K562 (cell line): Measurements from ENCODE around the gene N4BP2. TPM values are rescaled to one million over a fixed set of nuclear protein-coding genes. Genes with fewer than 3 reads are reported as not detected.

Experiments
- CEBPG ChIP-seq, 3 experiments: fragments of 200-800 bp in 1 of 3; sonication (Bioruptor generic) in 1 of 3; sonication (generic) in 1 of 3; formaldehyde crosslinking in 1 of 3; IDR thresholded peaks in 2 of 3; conservative IDR thresholded peaks in 1 of 3; 2 replicates each; pipeline versions ENCODE4 v1.6.1 to v1.8.0; 2016 to 2022; ENCODE audit warnings: missing compliant biosample characterization in 2 of 3, missing genetic modification characterization in 2 of 3, mild to moderate bottlenecking in 1 of 3, missing genetic modification reagents in 1 of 3
- CUX1 ChIP-seq: fragments of 200-800 bp; sonication (Bioruptor generic); IDR thresholded peaks from 2 replicates; pipeline ENCODE4 v1.6.1; 2016; ENCODE audit warnings: missing genetic modification characterization, missing compliant biosample characterization
- DIDO1 ChIP-seq: fragments of 450-650 bp; IDR thresholded peaks from 2 replicates; pipeline ENCODE4 v1.6.1; 2016; ENCODE audit warnings: low read depth, missing biosample characterization, missing genetic modification characterization
- FOXA1 ChIP-seq: fragments of 450-650 bp; IDR thresholded peaks from 2 replicates; pipeline ENCODE4 v1.6.1; 2016; ENCODE audit warnings: mild to moderate bottlenecking, borderline replicate concordance
- FOXA3 ChIP-seq, 2 experiments: fragments of 450-650 bp in 1 of 2; sonication (generic) in 1 of 2; formaldehyde crosslinking; IDR thresholded peaks in 1 of 2; conservative IDR thresholded peaks in 1 of 2; 2 replicates each; pipeline versions ENCODE4 v1.4.0 to v1.8.0; 2020 to 2022; ENCODE audit warnings: mild to moderate bottlenecking in 2 of 2, missing genetic modification reagents in 1 of 2
- GTF3C2 ChIP-seq: IDR thresholded peaks from 3 replicates; pipeline ENCODE4 v1.6.1; 2011; ENCODE audit warnings: borderline replicate concordance, mild to moderate bottlenecking, moderate library complexity; ENCODE audit not compliant: insufficient read length; ENCODE audit errors: extremely low read depth
- HNRNPL ChIP-seq: fragments of 200-400 bp; formaldehyde crosslinking; IDR thresholded peaks from 2 replicates; pipeline ENCODE4 v1.6.1; 2017; ENCODE audit warnings: low read depth, mild to moderate bottlenecking, low read length
- HNRNPLL ChIP-seq: fragments of 200-400 bp; formaldehyde crosslinking; IDR thresholded peaks from 2 replicates; pipeline ENCODE4 v1.6.1; 2017; ENCODE audit warnings: low read length, low read depth, mild to moderate bottlenecking; ENCODE audit not compliant: poor library complexity, severe bottlenecking
- KDM1A ChIP-seq, 2 experiments: fragments of 450-650 bp; IDR thresholded peaks; 2 replicates each; pipeline ENCODE4 v1.6.1; 2016; ENCODE audit warnings: mild to moderate bottlenecking in 2 of 2
- KDM4B ChIP-seq, 2 experiments: fragments of 450-650 bp in 1 of 2; sonication (generic) in 1 of 2; IDR thresholded peaks; 2 replicates each; pipeline ENCODE4 v1.6.1; 2016 to 2017; ENCODE audit warnings: borderline replicate concordance in 2 of 2, antibody characterized with exemption in 1 of 2, low read depth in 1 of 2, mild to moderate bottlenecking in 1 of 2
- KDM5B ChIP-seq: fragments of 200-600 bp; sonication (generic); IDR thresholded peaks from 2 replicates; pipeline ENCODE4 v1.6.1; 2012; ENCODE audit warnings: low read depth, mild to moderate bottlenecking, moderate library complexity, low read length, control low read depth, inconsistent platforms; ENCODE audit not compliant: insufficient replicate concordance
- NR2F6 ChIP-seq: fragments of 450-650 bp; formaldehyde crosslinking; IDR thresholded peaks from 2 replicates; pipeline ENCODE4 v1.4.0; 2020; ENCODE audit warnings: mild to moderate bottlenecking
- PYGO2 ChIP-seq: fragments of 450-650 bp; IDR thresholded peaks from 2 replicates; pipeline ENCODE4 v1.6.1; 2016; ENCODE audit warnings: mild to moderate bottlenecking, missing genetic modification characterization, moderate library complexity, missing compliant biosample characterization
- RBM22 ChIP-seq: fragments of 200-400 bp; formaldehyde crosslinking; IDR thresholded peaks from 2 replicates; pipeline ENCODE4 v1.6.1; 2018; ENCODE audit warnings: low read length, low read depth; ENCODE audit not compliant: poor library complexity, severe bottlenecking
- SRSF3 ChIP-seq: fragments of 200-400 bp; formaldehyde crosslinking; IDR thresholded peaks from 2 replicates; pipeline ENCODE4 v1.6.1; 2016; ENCODE audit warnings: mild to moderate bottlenecking, low read length, moderate library complexity; ENCODE audit not compliant: insufficient read depth
- TCF3 ChIP-seq: sonication (generic); formaldehyde crosslinking; IDR thresholded peaks from 2 replicates; pipeline ENCODE4 v1.4.0; 2020; ENCODE audit warnings: mild to moderate bottlenecking, missing genetic modification reagents
- ZBTB33 ChIP-seq: sonication (generic); formaldehyde crosslinking; IDR thresholded peaks from 2 replicates; pipeline ENCODE4 v1.8.1; 2023; ENCODE audit warnings: mild to moderate bottlenecking, missing genetic modification reagents
- polyA plus RNA-seq, 8 experiments: library from polyadenylated mRNA; depleted of rRNA in 4 of 8; stranded (reverse) in 5 of 8; unstranded in 3 of 8; fragments of >200 nt; fragmentation: Nextera tagmentation in 2 of 8; fragmentation: Illumina TruSeq in 1 of 8; extraction: Ambion mirVana in 2 of 8; extraction: Trizol in 1 of 8; gene quantifications; 2 replicates each; pipeline versions ENCODE4 v1.2.1 to v1.2.3, GENCODE V29; 2011 to 2014; ENCODE audit warnings: inconsistent platforms in 1 of 8, missing spikeins in 1 of 8
- total RNA-seq, 7 experiments: library from RNA; depleted of rRNA in 6 of 7; stranded (reverse); fragments of >200 nt in 6 of 7; fragmentation: Illumina TruSeq in 2 of 7; extraction: Trizol in 2 of 7; gene quantifications; 2 replicates each; pipeline versions ENCODE4 v1.2.1 to v1.2.3, GENCODE V29; 2011 to 2021; ENCODE audit warnings: low replicate concordance in 1 of 7

N4BP2 gene
- total and polyA plus RNA-seq, 9 of the 15 experiments (the other 6 are each of a cell fraction or from before 2014, with no cell fraction given), result 2.7 to 12.6 (median 7.6) TPM

GRCh38 chr4:40121515-40121914 is 64.9 kb downstream of the N4BP2 start (continued):
- TF ChIP-seq DIDO1 (tag), result no peak
- TF ChIP-seq RBM22, result no peak
- TF ChIP-seq SRSF3, result no peak
- peak in 1 of 2 experiments; percentile 11; a peak in 1 of 4 replicates for TF ChIP-seq KDM1A (IDR thresholded peaks at IDR 0.05)
- no peak for TF ChIP-seq NR2F6 (CRISPR knock-in tag)
- no peak for TF ChIP-seq PYGO2 (tag)
- TF ChIP-seq ZBTB33 (CRISPR knock-in tag), result no peak
- TF ChIP-seq CUX1, result no peak; the same call in 1 of the 2 replicates
- no peak for TF ChIP-seq FOXA1
- no peak for TF ChIP-seq HNRNPLL
- TF ChIP-seq TCF3 (CRISPR knock-in tag), result 0 out of 2 replicates have a peak, but pooled peaks have one; percentile 17
- TF ChIP-seq GTF3C2, result no peak
- no peak for TF ChIP-seq FOXA3 (CRISPR knock-in tag; conservative IDR thresholded peaks at IDR 0.05 in 1 of 2, IDR thresholded peaks at IDR 0.05 in 1 of 2)
- peak; percentile 46; the same call in 1 of the 2 replicates for TF ChIP-seq CEBPG (CRISPR knock-in tag; IDR thresholded peaks at IDR 0.05)
- peak in 1 of 2 experiments; percentile 25; a peak in 1 of 4 replicates for TF ChIP-seq CEBPG (tag; conservative IDR thresholded peaks at IDR 0.05 in 1 of 2, IDR thresholded peaks at IDR 0.05 in 1 of 2)
- TF ChIP-seq KDM5B, result no peak
- TF ChIP-seq HNRNPL, result no peak
- TF ChIP-seq KDM4B (IDR thresholded peaks at IDR 0.05; ENCODE audit: borderline replicate concordance in 2 of 2, low read depth in 1 of 2), result no peak
